MG63 (cell line): ENCODE measurements around the gene PFN2. TPM values are rescaled to one million over a fixed set of nuclear protein-coding genes. Genes with fewer than 3 reads are reported as not detected.
"Not testable (repeated sequence)": the region's sequence is repeated elsewhere in the genome, so short reads cannot be mapped to it uniquely, and the experiment has no call there.

Source experiments
- DNase-seq: peaks from one replicate; pipeline ENCODE4 v3.0.0-alpha.2; 2020
- H3K27me3 ChIP-seq: fragments of 250-450 bp; sonication (Bioruptor Pico); 2 replicates; pipeline ENCODE4 v1.5.1; 2020; ENCODE audit warnings: mild to moderate bottlenecking, moderate library complexity
- H3K36me3 ChIP-seq: fragments of 250-450 bp; sonication (Bioruptor Pico); 2 replicates; pipeline ENCODE4 v1.5.1; 2020; ENCODE audit warnings: mild to moderate bottlenecking, moderate library complexity
- H3K4me3 ChIP-seq: fragments of 250-450 bp; sonication (Bioruptor Pico); 2 replicates; pipeline ENCODE4 v1.5.1; 2020; ENCODE audit warnings: mild to moderate bottlenecking, moderate library complexity
- H3K9me3 ChIP-seq: fragments of 250-450 bp; sonication (Bioruptor Pico); 2 replicates; pipeline ENCODE4 v1.5.1; 2020; ENCODE audit warnings: mild to moderate bottlenecking, moderate library complexity
- total RNA-seq: library from RNA; depleted of rRNA; stranded (reverse); fragments of >200 nt; shearing (Covaris generic); gene quantifications from 2 replicates; pipeline ENCODE4 v1.2.3, GENCODE V29; 2014; ENCODE audit warnings: low replicate concordance

Gene PFN2
- total RNA-seq, 1 experiment from 2014 or later = 493 TPM

DNA sequence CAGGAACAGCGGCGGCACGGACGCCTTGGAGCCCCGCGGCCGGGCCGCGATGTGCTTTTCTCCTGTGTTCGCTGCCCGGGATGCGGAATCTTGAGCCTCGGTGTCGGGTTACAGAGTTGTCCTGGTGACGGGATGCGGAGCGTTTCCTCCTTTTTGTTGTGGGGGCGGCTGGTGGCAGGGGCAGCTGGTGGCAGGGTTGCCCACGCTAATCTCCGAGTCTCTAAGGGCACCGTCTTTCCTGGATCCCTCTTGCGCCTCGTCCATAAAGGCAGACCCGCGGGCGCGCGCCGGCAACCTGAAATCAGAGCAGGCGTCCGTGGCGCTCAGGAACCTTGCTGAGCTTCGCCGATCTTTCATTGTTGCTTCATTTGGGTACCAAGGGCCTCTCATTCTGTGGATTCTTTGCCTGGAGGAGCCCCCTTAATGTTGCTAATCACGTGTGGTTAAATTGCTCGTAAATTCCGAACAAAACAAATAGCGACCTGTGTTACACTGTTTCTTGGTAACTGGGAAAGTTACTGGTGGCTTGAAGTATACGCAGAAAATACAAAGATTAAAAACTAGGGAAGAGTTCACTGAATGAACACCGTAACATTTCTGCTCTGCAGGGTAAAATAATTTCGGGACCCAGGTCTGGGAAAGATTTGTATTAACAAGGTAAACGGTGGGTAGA is 844 bp upstream of the PFN2 start:
- Histone ChIP-seq H3K36me3 (peaks cover 28% of the 10 kb centered on the region), H3K27me3 (no peaks in the 10 kb centered on the region)
- DNase-seq = peak; percentile 78

DNA sequence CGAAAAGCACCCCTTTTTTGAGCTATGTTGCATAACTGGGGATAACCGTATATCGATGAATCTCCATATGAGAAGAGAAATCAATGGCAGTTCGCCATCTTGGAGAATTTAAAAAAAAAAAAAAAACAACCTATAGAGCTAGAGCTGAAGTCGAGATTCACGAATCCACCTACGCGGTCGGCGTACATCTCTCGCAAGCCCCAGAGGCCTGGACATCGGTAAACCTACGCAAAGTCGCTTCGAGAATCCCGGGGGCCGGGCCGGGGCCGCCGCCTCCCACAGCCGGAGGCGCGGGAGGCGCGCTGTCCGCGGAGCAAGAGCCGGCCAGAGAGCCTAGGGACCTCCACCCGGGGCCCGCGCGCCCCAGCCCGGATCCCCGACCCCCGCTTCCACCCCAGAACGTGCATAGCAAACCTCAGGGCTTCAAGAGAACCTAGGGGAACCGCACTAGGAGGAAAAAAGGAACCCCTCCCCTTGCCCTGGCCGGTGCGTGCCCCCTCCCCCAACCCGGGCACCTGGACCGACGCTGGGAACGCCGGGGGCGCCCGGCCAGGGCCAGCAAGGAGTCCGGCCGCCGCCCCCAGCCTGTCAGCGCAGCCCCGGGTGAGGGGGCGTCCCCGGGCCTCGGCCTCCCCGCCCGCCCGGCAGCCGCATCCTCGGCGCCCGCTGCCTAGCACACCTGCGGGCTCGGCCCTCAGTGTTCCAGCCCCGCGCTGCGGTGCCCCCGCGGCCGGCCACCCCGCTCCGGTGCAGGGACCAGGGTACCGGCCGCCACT is 567 bp downstream of the PFN2 start:
- Histone ChIP-seq H3K4me3 (peak overlapping the region; percentile 78), H3K36me3 (peaks cover 40% of the 10 kb centered on the region), H3K27me3 (no peaks in the 10 kb centered on the region), H3K9me3 (peaks cover 8% of the 10 kb centered on the region)
- DNase-seq = peak; percentile 84

More for the DNA sequence above, 844 bp upstream of the PFN2 start:
- Histone ChIP-seq H3K4me3 (peak overlapping the region; percentile 78), H3K9me3 (peaks cover 8% of the 10 kb centered on the region)

DNA sequence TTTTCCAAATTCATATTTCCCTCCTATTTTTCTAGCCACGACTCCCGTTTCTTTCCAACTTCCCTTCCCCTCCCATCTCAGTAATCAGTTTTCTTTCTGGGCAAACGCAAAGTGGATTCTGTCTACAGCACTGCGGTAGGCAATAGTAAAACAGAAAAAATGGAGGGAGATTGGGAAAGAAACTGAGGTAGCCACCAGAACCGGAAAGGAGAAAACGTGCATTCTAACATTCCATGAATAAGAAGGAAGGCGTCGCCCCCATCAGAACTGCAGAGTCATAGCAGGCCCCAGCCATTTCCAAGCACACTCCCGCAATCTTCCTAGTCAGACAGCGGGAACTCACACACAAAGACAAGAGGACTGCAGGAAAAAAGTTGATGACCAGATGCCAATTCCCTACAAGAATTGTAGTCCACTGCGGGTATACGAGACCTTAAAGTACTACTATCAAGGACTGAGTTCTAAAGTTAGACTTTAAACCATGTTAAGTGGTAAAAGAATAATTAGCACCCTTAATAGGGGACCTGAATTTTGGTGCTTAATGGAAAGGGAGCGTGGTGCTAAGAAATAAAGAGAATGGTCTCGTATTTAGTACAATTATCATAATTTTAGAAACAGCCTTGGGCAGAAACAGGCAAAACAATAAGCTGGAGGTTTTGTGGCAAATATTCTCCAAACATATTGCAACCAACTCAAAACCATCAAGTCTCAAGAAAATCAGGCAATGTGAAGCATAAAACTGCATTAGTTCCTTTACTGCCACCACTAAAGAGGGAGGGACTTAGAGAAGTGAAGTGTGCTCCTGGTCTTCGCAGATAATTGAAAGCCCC is 1.4 kb downstream of the PFN2 start:
- DNase-seq = peak; percentile 80
- Histone ChIP-seq H3K36me3 (peaks cover 48% of the 10 kb centered on the region), H3K4me3 (peak overlapping the region; percentile 78), H3K27me3 (no peaks in the 10 kb centered on the region), H3K9me3 (peaks cover 2% of the 10 kb centered on the region)

DNA sequence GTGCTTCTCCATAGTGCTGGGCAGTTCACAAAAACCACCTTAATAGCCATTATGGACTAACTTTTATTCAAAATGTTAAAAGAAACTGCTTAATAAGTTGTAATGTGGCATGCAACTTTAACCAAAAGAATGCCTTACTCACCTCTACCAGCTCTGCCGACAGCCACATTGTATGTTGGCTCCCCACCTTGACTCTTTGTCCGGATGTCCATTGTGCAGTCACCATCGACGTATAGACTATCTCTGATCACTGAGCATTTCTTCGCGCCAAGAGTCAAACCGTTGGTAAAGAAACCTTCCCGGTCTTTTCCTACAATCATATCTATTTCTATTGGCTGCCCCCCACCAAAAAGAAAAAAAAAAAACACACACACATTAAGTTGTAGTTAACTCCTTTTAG is 2.5 kb downstream of the PFN2 start:
- H3K27me3 ChIP-seq = no peaks in the 10 kb centered on the region
- peak overlapping the region; percentile 78 for H3K4me3 ChIP-seq
- no peaks in the 10 kb centered on the region for H3K9me3 ChIP-seq
- DNase-seq = peak; percentile 42
- peaks cover 60% of the 10 kb centered on the region for H3K36me3 ChIP-seq

DNA sequence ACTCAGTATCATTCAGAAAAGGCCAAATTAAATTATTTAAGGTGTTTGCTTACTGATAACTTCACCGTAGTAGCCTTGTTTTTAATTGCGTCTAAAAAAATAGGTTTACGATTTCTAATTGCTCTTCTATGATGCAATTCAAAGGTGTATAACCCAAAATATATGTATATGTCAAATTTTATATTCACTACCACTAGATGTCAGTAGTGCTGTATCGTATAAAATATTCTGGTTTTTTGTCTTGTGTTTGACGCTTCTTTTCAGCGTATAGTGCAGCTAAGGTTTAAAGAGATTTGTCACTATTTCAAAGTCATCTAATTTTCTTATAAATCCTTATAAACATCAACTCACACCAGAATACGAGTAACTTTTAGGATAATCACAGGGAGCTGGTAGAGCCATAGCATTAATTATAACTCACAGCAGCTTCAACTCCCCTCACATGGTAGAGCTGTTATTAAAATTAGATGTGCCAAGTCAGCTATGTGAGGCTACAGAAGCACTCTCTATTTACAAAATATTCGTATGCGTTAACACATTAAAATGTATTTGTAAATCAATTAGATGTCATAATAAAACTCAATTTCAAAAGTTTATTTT is 3.5 kb downstream of the PFN2 start:
- H3K36me3 ChIP-seq = peaks cover 70% of the 10 kb centered on the region
- no peak for DNase-seq

DNA sequence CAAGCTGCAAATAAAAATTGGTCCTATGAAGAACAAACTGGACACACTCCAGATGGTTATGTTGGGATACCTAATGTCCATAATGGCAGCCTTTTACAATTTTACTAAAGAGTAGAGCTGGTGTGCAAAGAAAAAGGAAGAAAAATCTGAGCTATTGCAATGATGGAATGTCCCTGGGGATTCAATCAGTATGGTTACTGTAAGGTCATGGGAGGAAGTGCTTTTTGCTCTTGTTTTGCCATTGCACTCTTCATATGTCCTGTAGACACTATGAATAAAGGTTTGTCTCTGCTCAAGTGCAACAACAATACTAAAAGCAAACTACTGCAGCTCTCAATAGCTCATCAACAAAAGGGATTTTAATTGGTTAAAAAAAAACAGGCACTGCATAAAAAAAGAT is 5.4 kb downstream of the PFN2 start:
- no peaks in the 10 kb centered on the region for H3K27me3 ChIP-seq
- peaks cover 85% of the 10 kb centered on the region for H3K36me3 ChIP-seq
- DNase-seq = no peak
- no peaks in the 10 kb centered on the region for H3K9me3 ChIP-seq
- no peak overlapping the region for H3K4me3 ChIP-seq

More for the DNA sequence above, 3.5 kb downstream of the PFN2 start:
- H3K4me3 ChIP-seq = peak overlapping the region; percentile 78
- no peaks in the 10 kb centered on the region for H3K9me3 ChIP-seq
- H3K27me3 ChIP-seq = no peaks in the 10 kb centered on the region

DNA sequence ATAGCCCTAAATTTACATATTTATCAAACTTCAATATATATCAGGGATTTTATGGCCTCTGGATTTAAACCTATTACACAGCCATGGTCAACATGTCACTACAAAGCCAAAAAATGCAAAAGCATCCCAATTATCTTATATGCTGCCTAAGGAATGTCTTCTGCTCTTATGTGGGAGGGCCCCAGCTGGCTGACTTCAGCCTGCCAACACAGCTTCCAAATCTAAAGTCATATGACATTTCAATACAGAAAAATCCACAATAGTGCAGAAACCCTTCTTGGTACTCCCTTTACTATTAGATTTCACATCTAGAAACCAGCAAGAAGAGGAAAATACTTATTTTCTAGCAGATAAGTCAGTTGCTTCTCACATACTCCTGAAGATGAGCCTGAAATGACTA is 6.4 kb downstream of the PFN2 start:
- Histone ChIP-seq H3K36me3 (peaks cover 85% of the 10 kb centered on the region), H3K4me3 (no peak overlapping the region), H3K9me3 (no peaks in the 10 kb centered on the region), H3K27me3 (no peaks in the 10 kb centered on the region)
- peak; percentile 6 for DNase-seq

DNA sequence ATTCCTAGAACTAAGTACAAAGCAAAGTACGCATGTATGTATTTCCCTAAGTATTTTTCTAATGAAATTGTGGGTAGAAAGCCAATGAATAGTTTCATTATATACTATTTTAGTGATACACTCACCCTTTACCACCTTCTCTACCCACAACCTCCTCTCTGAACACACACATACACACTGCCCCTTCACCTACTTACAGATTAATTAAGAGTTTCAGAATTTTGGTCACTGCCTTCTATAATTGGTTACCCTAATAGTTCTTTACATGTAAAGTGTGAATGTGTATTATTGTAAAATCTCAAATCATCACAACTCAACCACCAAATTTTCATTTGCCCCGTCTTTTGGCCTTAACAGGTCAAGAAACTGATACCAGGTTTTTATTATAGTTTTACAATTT is 7.2 kb downstream of the PFN2 start:
- Histone ChIP-seq H3K27me3 (no peaks in the 10 kb centered on the region), H3K9me3 (no peaks in the 10 kb centered on the region), H3K36me3 (peaks cover 83% of the 10 kb centered on the region), H3K4me3 (no peak overlapping the region)
- no peak for DNase-seq

DNA sequence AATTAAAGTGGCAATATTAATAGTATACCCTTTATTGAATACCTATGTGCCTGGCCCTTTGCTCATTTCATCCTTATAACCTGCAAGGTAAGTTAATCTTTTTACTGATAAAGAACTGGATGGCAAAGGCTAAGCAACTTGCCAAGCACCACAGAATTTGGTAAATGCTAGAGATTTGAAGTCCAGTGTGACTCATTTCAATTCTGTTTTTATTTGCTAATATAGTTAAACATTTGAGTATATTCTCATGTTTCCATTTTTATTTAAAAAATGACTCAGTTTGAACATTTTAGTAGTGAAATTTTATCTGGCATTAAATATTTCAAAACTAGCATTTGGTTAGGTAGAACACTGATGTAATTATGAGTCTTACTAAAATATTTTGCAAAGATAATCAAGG is 11.3 kb downstream of the PFN2 start:
- peaks cover 72% of the 10 kb centered on the region for H3K36me3 ChIP-seq
- DNase-seq = no peak
- no peaks in the 10 kb centered on the region for H3K9me3 ChIP-seq
- H3K27me3 ChIP-seq = no peaks in the 10 kb centered on the region
- H3K4me3 ChIP-seq = no peak overlapping the region

DNA sequence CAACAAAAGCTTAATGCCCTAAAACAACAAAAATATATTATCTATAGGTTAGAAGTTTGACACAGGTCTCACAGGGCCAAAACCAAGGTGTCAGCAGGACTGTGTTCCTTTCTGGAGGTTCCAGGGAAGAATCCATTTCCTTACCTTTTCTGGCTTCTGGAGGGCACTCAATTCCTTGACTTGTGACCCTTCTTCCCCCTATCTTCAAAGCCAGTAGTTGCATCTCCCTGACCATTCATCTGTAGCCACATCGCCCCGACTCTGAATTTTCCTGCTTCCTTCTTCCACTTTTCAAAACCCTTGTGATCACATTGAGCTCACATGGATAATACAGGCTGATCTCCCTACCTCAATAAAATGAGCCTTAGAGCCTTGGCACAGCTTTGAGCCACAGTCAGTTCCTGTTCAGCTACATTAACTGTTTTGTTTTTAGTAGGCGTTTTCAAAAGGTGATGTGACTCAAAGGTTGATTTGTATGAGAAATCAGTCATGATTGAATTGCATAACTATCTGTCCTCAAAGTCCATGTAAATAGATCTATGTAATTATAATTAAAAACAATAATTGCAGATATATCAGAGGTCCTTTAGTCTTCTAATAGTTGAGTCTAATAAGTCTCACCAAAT is 12.4 kb downstream of the PFN2 start:
- peaks cover 70% of the 10 kb centered on the region for H3K36me3 ChIP-seq
- no peak overlapping the region for H3K4me3 ChIP-seq
- DNase-seq = no peak
- no peaks in the 10 kb centered on the region for H3K27me3 ChIP-seq
- no peaks in the 10 kb centered on the region for H3K9me3 ChIP-seq

DNA sequence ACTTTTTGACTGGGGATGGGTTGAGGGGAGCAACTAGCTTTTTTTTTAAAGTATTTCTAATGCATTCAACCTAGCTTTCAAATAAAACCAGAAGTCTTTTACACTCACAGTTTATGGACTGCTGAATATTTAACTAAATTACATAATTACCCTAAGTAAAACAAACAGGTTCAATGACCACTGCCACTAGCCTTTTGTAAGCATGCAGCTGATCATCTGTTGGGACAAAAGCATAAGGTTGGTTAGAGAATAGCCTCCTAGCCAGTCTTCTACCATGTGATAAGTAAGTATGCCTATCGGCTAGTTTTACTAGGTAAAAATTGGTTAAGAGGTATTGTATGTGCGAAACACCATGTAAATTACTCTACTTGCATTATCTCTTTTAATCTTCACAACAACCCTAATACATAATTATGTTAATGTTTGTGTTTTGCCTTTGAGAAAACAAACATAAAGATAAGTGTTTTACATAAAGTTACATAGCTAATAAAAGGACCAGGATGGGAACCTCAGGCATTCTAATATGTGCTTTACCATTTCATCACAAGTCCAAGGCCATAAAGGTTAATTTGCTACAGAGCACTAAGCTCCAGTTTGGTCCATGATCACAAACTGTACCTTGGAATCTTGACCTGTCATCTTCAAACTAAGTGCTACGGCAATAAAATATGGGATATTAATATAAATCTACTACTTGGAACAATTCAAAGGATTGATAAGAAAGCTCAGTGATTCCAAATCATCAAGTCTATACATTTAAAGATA is 13.2 kb downstream of the PFN2 start:
- no peak for DNase-seq
- no peaks in the 10 kb centered on the region for H3K27me3 ChIP-seq
- H3K36me3 ChIP-seq = peaks cover 70% of the 10 kb centered on the region
- no peaks in the 10 kb centered on the region for H3K9me3 ChIP-seq
- no peak overlapping the region for H3K4me3 ChIP-seq

DNA sequence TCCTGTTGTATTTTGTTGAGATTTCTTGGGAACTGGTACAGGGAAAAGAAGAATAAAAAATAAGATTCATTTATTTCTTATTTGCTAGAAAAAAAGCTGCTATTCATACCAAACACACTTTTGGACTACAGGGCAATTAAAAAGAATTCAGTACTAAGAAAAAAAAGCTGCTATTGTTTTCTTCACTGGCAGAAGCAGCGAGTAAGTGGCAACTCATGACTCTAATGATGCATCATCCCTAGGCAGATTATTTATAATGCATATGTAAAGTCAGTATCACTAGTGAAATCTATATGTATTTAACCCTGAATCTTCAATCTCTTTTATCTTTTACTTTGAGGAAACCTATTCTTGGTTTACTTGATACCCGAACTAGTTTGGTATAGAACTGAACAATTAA is 15.2 kb downstream of the PFN2 start:
- no peak overlapping the region for H3K4me3 ChIP-seq
- H3K36me3 ChIP-seq = peaks cover 71% of the 10 kb centered on the region
- DNase-seq = no peak
- no peaks in the 10 kb centered on the region for H3K9me3 ChIP-seq
- H3K27me3 ChIP-seq = no peaks in the 10 kb centered on the region

DNA sequence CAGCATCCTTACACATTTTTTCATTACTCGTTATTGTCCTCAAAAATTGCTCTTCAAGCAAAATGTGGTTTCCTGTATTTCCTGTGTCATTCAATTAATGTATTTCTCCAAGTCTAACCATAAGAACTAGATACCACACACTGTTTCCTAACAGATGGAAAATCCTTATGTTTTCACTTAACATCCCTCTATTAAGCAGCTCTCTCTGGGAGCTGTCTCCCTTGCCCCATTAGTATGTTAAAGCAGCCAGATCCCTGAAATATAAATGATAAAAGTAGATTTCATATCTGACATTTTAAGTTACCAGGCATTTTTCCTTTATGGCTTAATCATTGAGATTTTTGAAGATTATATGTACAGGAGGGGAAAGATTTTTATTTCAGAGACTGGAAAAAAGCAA is 15.9 kb downstream of the PFN2 start:
- H3K36me3 ChIP-seq = peaks cover 73% of the 10 kb centered on the region
- DNase-seq = no peak
- no peaks in the 10 kb centered on the region for H3K9me3 ChIP-seq
- no peaks in the 10 kb centered on the region for H3K27me3 ChIP-seq
- no peak overlapping the region for H3K4me3 ChIP-seq

DNA sequence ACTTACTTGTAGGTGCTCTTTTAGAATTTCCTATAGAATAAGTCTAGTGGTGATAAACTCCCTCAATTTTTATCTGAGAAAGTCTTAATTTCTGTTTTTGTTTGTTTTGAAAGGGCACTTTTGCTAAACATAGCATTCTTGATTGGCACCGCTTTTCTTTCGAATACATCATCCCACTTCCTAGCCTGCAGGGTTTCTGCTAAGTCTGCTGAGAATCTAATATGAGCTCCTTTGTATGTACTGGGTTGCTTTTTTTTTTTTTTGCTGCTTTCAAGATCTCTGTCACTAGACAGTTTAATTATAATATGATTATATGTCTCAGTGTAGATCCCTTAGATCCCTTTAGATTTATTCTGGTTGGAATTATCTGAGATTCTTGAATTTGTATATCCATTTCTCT is 21.5 kb downstream of the PFN2 start:
- Histone ChIP-seq H3K36me3 (peaks cover 88% of the 10 kb centered on the region), H3K4me3 (no peak overlapping the region), H3K9me3 (peaks cover 24% of the 10 kb centered on the region), H3K27me3 (no peaks in the 10 kb centered on the region)
- DNase-seq = no peak

DNA sequence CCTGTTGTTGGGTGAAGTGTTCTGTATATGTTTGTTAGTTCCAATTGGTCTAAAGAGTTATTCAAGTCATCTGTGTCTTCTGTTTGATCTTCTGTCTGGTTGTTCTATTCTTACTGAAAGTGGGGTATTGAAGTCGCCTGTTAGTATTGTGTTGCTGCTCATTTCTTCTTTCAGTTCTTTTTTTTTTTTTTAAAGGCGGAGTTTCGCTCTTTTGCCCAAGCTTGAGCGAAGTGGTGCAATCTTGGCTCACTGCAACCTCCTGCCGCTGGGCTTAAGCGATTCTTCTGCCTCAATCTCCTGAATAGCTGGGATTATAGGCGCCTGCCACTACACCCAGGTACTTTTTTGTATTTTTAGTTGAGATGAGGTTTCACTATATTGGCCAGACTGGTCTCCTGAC is 23.5 kb downstream of the PFN2 start:
- Histone ChIP-seq H3K4me3 (no peak overlapping the region), H3K27me3 (no peaks in the 10 kb centered on the region), H3K36me3 (peaks cover 88% of the 10 kb centered on the region), H3K9me3 (peaks cover 34% of the 10 kb centered on the region)
- no peak for DNase-seq

DNA sequence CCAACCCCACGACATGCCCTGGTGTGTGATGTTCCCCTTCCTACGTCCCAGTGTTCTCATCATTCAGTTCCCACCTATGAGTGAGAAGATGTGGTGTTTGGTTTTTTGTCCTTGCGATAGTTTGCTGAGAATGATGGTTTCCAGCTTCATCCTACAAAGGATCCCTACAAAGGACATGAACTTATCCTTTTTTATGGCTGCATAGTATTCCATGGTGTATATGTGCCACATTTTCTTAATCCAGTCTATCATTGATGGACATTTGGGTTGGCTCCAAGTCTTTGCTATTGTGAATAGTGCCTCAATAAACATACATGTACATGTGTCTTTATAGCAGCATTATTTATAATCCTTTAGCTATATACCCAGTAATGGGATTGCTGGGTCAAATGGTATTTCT is 26.7 kb downstream of the PFN2 start:
- H3K27me3 ChIP-seq, H3K4me3 ChIP-seq, DNase-seq: not testable (repeated sequence)
- Histone ChIP-seq H3K9me3 (peaks cover 38% of the 10 kb centered on the region), H3K36me3 (peaks cover 70% of the 10 kb centered on the region)
